Stomach (tissue), 9 donors: Measurements from ENCODE around the gene TREX2. TPM values are rescaled to one million over a fixed set of nuclear protein-coding genes. Genes with fewer than 3 reads are reported as not detected.

Experiments used
- DNase-seq, 2 donors: peaks; one replicate each; pipeline versions ENCODE4 v3.0.0 to v3.0.0-alpha.2; 2013 to 2019
- H3K27ac ChIP-seq, 5 donors: fragments of 200-600 bp in 4 of 5; sonication (generic) in 4 of 5; one replicate each; pipeline ENCODE4 v1.5.1; 2013 to 2019; ENCODE audit warnings: mild to moderate bottlenecking in 1 of 5, moderate library complexity in 1 of 5
- H3K27me3 ChIP-seq, 3 donors: fragments of 200-600 bp; sonication (generic); one replicate each; pipeline ENCODE4 v1.5.1; 2017 to 2019; ENCODE audit warnings: mixed run types in 1 of 3
- H3K36me3 ChIP-seq, 4 donors: fragments of 200-600 bp; sonication (generic); 1 replicate in 3 of 4; 2 replicates in 1 of 4; pipeline ENCODE4 v1.5.1; 2016 to 2019
- H3K4me1 ChIP-seq, 4 donors: fragments of 200-600 bp; sonication (generic); one replicate each; pipeline ENCODE4 v1.5.1; 2016 to 2019
- H3K4me3 ChIP-seq, 4 donors: fragments of 200-600 bp; sonication (generic) in 3 of 4; one replicate each; pipeline ENCODE4 v1.5.1; 2016 to 2019; ENCODE audit warnings: mild to moderate bottlenecking in 1 of 4
- H3K9me3 ChIP-seq, 4 donors: fragments of 200-600 bp; sonication (generic); one replicate each; pipeline ENCODE4 v1.5.1; 2016 to 2019
- CTCF ChIP-seq, 7 experiments: fragments of 450-650 bp in 4 of 7; fragments of 200-600 bp in 3 of 7; sonication (generic) in 3 of 7; IDR thresholded peaks; one replicate each; pipeline ENCODE4 v1.5.1; 2016 to 2019; ENCODE audit warnings: antibody characterized with exemption in 7 of 7, control low read depth in 2 of 7, mild to moderate bottlenecking in 1 of 7
- EP300 ChIP-seq: sonication (generic); formaldehyde crosslinking; IDR thresholded peaks from one replicate; pipeline ENCODE4 v1.6.1; 2017; ENCODE audit warnings: antibody characterized with exemption
- POLR2A ChIP-seq, 4 donors: fragments of 450-650 bp; IDR thresholded peaks; one replicate each; pipeline ENCODE4 v1.6.1; 2016; ENCODE audit warnings: antibody characterized with exemption in 4 of 4, control low read depth in 2 of 4, mild to moderate bottlenecking in 1 of 4, moderate library complexity in 1 of 4
- POLR2AphosphoS5 ChIP-seq, 3 donors: sonication (generic); formaldehyde crosslinking; IDR thresholded peaks; one replicate each; pipeline ENCODE4 v1.6.1; 2016; ENCODE audit warnings: antibody characterized with exemption in 3 of 3
- WGBS, 5 donors: extraction: QIAGEN DNeasy Blood & Tissue Kit in 3 of 5; methylation state at CpG; one replicate each; pipeline versions ENCODE4 v1.1.5 to v1.1.7; 2013 to 2018; 5-methylcytosine and 5-hydroxymethylcytosine counted together
- intact Hi-C: fragments of 100-400 bp; cut with DNase I; formaldehyde crosslinking; loops from one replicate; pipeline ENCODE4 v1.15.1; 2023; ENCODE audit warnings: low total_unique reads
- polyA plus RNA-seq, 3 donors: library from polyadenylated mRNA; stranded (reverse); fragments of 200-250 nt; gene quantifications; one replicate each; pipeline ENCODE4 v1.2.3, GENCODE V29; 2013
- total RNA-seq, 5 donors: library from RNA; depleted of rRNA; stranded (reverse); fragments of >200 nt; gene quantifications; one replicate each; pipeline versions ENCODE4 v1.1.0 to v1.2.3, GENCODE V29; 2014 to 2016
- donor health status: healthy with polysubstance abuse.
- donor health status: Bipolar disorder and iron deficiency.
- donor health status: healthy.

The TREX2 gene
- total and polyA plus RNA-seq, 8 donors, result 0.62 to 13.3 (median 2.2) TPM; not detected in 3

GRCh38 chrX:153478746-153479145 lies 32.9 kb upstream of the TREX2 start:
- peaks cover 0 to 16% (median 7%) of the 10 kb centered on the region in 4 donors for H3K4me1 ChIP-seq
- intact Hi-C loops, result no loop called here
- H3K4me3 ChIP-seq, result no peak overlapping the region
- WGBS, 5 donors, result 67 to 88% (median 80%) methylated on average over 5 to 16 of the region's 16 CpGs
- no peaks in the 10 kb centered on the region for H3K9me3 ChIP-seq
- TF ChIP-seq EP300 (no peak), POLR2A (IDR thresholded peaks at IDR 0.05) (no peak), CTCF (IDR thresholded peaks at IDR 0.05) (no peak), POLR2AphosphoS5 (IDR thresholded peaks at IDR 0.05) (no peak)
- DNase-seq, result no peak
- peaks cover 0 to 5% (median 4%) of the 10 kb centered on the region in 3 donors for H3K27me3 ChIP-seq
- H3K36me3 ChIP-seq, result no peaks in the 10 kb centered on the region
- no peak overlapping the region for H3K27ac ChIP-seq

DNA sequence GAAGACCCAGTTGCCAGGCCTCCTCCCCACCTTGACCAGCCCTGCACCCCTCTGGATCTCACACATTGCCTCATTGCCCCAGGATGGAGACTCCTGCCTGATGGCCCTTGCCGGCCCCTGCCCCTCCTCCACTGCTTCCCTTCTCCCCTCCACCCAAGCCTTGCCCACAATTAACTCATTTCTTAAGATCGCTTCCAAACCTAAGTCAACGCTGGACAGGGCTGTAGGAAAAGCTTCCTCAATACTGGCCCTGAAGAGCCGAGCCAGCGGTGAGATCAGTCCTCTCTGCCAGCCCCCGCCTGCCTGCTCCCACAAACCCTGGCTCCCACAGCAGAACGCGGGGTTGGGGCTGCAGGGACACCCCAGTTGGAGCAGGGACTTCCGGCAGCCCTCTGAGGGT lies 32.0 kb upstream of the TREX2 start:
- DNase-seq, result no peak
- H3K9me3 ChIP-seq, result no peaks in the 10 kb centered on the region
- H3K4me3 ChIP-seq, result no peak overlapping the region
- no peak overlapping the region for H3K27ac ChIP-seq
- no peaks in the 10 kb centered on the region for H3K36me3 ChIP-seq
- TF ChIP-seq POLR2AphosphoS5 (IDR thresholded peaks at IDR 0.05), result no peak
- TF ChIP-seq CTCF (IDR thresholded peaks at IDR 0.05), result no peak
- no peak for TF ChIP-seq POLR2A (IDR thresholded peaks at IDR 0.05)
- H3K27me3 ChIP-seq, result peaks cover 0 to 5% (median 4%) of the 10 kb centered on the region in 3 donors
- peaks cover 0 to 16% (median 7%) of the 10 kb centered on the region in 4 donors for H3K4me1 ChIP-seq
- intact Hi-C loops, result no loop called here
- 53 to 83% (median 79%) methylated on average over 3 to 9 of the region's 9 CpGs for WGBS, 5 donors

DNA sequence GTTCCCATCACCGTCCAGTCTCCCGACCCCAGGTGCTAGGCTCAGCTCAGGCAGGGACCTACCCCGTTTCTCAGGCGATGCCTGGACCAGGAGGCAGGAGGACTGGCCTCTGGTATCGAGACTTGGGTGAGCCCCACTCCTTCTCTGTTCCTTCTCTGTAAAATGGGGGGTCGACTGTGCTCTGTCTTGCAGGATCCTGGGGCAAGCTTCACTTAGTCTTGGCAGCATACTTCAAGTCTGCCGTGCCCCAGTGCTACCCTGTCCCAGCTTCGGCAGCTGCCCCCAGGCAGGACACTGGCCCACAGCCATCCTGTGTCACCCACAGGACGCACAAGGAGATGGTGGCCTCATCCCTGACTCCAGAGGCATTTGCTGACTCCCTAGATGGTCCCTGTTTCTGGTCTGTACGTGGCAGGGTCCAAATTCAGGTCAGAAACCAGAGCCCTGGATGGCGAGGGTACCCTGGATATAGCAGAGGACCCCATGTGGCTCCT lies 31.6 kb upstream of the TREX2 start:
- no peak overlapping the region for H3K4me3 ChIP-seq
- intact Hi-C loops, result no loop called here
- H3K36me3 ChIP-seq, result no peaks in the 10 kb centered on the region
- TF ChIP-seq CTCF (IDR thresholded peaks at IDR 0.05) (no peak), POLR2AphosphoS5 (IDR thresholded peaks at IDR 0.05) (no peak), EP300 (no peak), POLR2A (IDR thresholded peaks at IDR 0.05) (no peak)
- peak overlapping the region in 2 of 5 donors; percentile 46 to 51 for H3K27ac ChIP-seq
- WGBS, 5 donors, result 63 to 71% (median 67%) methylated on average over 6 to 11 of the region's 11 CpGs
- peaks cover 0 to 16% (median 7%) of the 10 kb centered on the region in 4 donors for H3K4me1 ChIP-seq
- H3K9me3 ChIP-seq, result no peaks in the 10 kb centered on the region
- DNase-seq, result no peak
- peaks cover 0 to 5% (median 4%) of the 10 kb centered on the region in 3 donors for H3K27me3 ChIP-seq

- H3K4me3 ChIP-seq, result no peak overlapping the region
- H3K36me3 ChIP-seq, result no peaks in the 10 kb centered on the region
- peak in 1 of 2 donors; percentile 77 for DNase-seq
- H3K27ac ChIP-seq, result peak overlapping the region in 2 of 5 donors; percentile 46 to 51
- intact Hi-C loops, result no loop called here
- H3K4me1 ChIP-seq, result peaks cover 0 to 16% (median 7%) of the 10 kb centered on the region in 4 donors
- WGBS, 5 donors, result 14 to 80% (median 70%) methylated on average over 2 to 16 of the region's 16 CpGs
- TF ChIP-seq CTCF (IDR thresholded peaks at IDR 0.05) (no peak), POLR2AphosphoS5 (IDR thresholded peaks at IDR 0.05) (no peak), POLR2A (IDR thresholded peaks at IDR 0.05) (no peak), EP300 (no peak)
- H3K9me3 ChIP-seq, result no peaks in the 10 kb centered on the region
- peaks cover 0 to 5% (median 4%) of the 10 kb centered on the region in 3 donors for H3K27me3 ChIP-seq
Measured at GRCh38 chrX:153476666-153477363, 31.0 kb upstream of the TREX2 start.
